ENCODE data around the gene ZDHHC7.

Gene ZDHHC7

GRCh38 chr16:84932681-84933080 is 78.7 kb downstream of the ZDHHC7 start:
- DNase-seq = no peak

- DNase-seq = no peak
Observed at GRCh38 chr16:84931506-84931905, 79.8 kb downstream of the ZDHHC7 start.

- no peak for DNase-seq
Observed at GRCh38 chr16:84931107-84931494, 80.2 kb downstream of the ZDHHC7 start.

GRCh38 chr16:84930298-84931106 is 80.8 kb downstream of the ZDHHC7 start:
- no peak for DNase-seq

GRCh38 chr16:84929421-84930297 is 81.7 kb downstream of the ZDHHC7 start:
- DNase-seq = no peak

GRCh38 chr16:84928679-84929420 is 82.5 kb downstream of the ZDHHC7 start:
- DNase-seq = no peak

- no peak for DNase-seq
Observed at GRCh38 chr16:84927621-84928591, 83.4 kb downstream of the ZDHHC7 start.

- no peak for DNase-seq
Observed at GRCh38 chr16:84926462-84926861, 84.9 kb downstream of the ZDHHC7 start.

GRCh38 chr16:84925773-84926372 is 85.5 kb downstream of the ZDHHC7 start:
- DNase-seq = no peak

- DNase-seq = no peak
Observed at GRCh38 chr16:84925092-84925772, 86.1 kb downstream of the ZDHHC7 start.

GRCh38 chr16:84924331-84925091 is 86.8 kb downstream of the ZDHHC7 start:
- DNase-seq = no peak
